Measurements from ENCODE around the gene PKD1L1.

- TF ChIP-seq CTCF (IDR thresholded peaks at IDR 0.05) (no peak), POLR2A (IDR thresholded peaks at IDR 0.05) (no peak)
These were observed 15.7 kb downstream of the PKD1L1 start for GRCh38 chr7:47932466-47933037.
